Gastroesophageal sphincter (tissue), 3 donors: ENCODE data around the gene CHRNA4.

Source experiments
- EP300 ChIP-seq: sonication (generic); formaldehyde crosslinking; IDR thresholded peaks from one replicate; pipeline ENCODE4 v1.6.1; 2017; ENCODE audit warnings: antibody characterized with exemption, mild to moderate bottlenecking
- POLR2A ChIP-seq, 2 donors: fragments of 450-650 bp; IDR thresholded peaks; one replicate each; pipeline ENCODE4 v1.6.1; 2017; ENCODE audit warnings: antibody characterized with exemption in 2 of 2, mild to moderate bottlenecking in 2 of 2, moderate library complexity in 1 of 2
- POLR2AphosphoS5 ChIP-seq: sonication (generic); formaldehyde crosslinking; IDR thresholded peaks from one replicate; pipeline ENCODE4 v1.6.1; 2017; ENCODE audit warnings: antibody characterized with exemption
- TF ChIP-seq, protein P1 (sequence below), 4 experiments: fragments of 200-600 bp in 2 of 4; fragments of 450-650 bp in 2 of 4; sonication (generic) in 1 of 4; IDR thresholded peaks; one replicate each; pipeline ENCODE4 v1.5.1; 2017 to 2019; ENCODE audit warnings: antibody characterized with exemption in 4 of 4, mild to moderate bottlenecking in 2 of 4, moderate library complexity in 2 of 4

DNA sequence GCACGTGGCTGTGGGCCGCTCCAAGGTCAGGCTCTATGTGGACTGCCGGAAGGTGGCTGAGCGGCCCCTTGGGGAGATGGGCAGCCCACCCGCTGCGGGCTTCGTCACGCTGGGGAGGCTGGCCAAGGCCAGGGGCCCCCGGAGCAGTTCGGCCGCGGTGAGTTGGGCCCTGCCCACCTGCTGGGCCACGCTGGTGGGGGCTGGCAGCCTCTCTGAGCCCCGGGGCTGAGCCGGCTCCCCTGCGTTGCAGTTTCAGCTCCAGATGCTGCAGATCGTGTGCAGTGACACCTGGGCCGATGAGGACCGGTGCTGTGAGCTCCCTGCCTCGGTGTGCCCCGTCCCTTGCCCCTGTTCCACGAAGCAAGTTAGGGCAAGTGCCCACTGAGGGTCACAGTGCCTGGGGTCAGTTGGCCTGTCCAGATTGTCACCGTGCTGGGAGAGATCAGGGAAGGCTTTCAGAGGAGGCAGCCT, 41.1 kb downstream of the CHRNA4 start:
- TF ChIP-seq, protein P1, sequence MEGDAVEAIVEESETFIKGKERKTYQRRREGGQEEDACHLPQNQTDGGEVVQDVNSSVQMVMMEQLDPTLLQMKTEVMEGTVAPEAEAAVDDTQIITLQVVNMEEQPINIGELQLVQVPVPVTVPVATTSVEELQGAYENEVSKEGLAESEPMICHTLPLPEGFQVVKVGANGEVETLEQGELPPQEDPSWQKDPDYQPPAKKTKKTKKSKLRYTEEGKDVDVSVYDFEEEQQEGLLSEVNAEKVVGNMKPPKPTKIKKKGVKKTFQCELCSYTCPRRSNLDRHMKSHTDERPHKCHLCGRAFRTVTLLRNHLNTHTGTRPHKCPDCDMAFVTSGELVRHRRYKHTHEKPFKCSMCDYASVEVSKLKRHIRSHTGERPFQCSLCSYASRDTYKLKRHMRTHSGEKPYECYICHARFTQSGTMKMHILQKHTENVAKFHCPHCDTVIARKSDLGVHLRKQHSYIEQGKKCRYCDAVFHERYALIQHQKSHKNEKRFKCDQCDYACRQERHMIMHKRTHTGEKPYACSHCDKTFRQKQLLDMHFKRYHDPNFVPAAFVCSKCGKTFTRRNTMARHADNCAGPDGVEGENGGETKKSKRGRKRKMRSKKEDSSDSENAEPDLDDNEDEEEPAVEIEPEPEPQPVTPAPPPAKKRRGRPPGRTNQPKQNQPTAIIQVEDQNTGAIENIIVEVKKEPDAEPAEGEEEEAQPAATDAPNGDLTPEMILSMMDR (IDR thresholded peaks at IDR 0.05): no peak
- TF ChIP-seq POLR2AphosphoS5 (no peak), POLR2A (IDR thresholded peaks at IDR 0.05) (no peak), EP300 (no peak)
